A172 (cell line): ENCODE results near the gene JAM2. TPM values are rescaled to one million over a fixed set of nuclear protein-coding genes. Genes with fewer than 3 reads are reported as not detected.
"Not testable (repeated sequence)": the region's sequence is repeated elsewhere in the genome, so short reads cannot be mapped to it uniquely, and the experiment has no call there.

Experiments
- DNase-seq: peaks from one replicate; pipeline ENCODE4 v3.0.0-alpha.2; 2015; ENCODE audit warnings: low spot score
- total RNA-seq: library from RNA; depleted of rRNA; stranded (reverse); fragments of >200 nt; shearing (Covaris generic); gene quantifications from 2 replicates; pipeline ENCODE4 v1.2.3, GENCODE V29; 2014

JAM2 gene
- total RNA-seq, 1 experiment from 2014 or later: 3.7 TPM

GRCh38 chr21:25646474-25646873 lies 7.4 kb downstream of the JAM2 start:
- no peak for DNase-seq

GRCh38 chr21:25647647-25648046 lies 8.6 kb downstream of the JAM2 start:
- DNase-seq: no peak

GRCh38 chr21:25649146-25649545 lies 10.1 kb downstream of the JAM2 start:
- DNase-seq: no peak

GRCh38 chr21:25656412-25656811 lies 17.4 kb downstream of the JAM2 start:
- DNase-seq: no peak

DNA sequence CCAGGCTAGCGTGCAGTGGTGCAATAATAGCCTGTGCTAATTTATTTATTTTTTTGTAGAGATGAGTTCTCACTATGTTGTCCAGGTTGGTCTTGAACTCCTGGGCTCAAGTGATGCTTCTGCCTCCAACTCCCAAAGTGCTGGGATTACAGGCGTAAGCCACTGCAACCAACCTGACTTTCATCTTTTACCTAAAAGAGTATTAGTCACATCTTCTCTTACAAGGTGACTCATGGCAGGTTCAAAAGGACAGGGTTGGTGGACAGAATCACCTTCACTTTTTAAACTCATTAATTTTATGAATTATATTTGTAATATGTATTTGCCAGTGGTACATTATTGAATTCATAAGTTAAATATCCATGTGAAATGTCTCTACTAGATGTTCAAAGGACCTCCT lies 18.1 kb downstream of the JAM2 start:
- no peak for DNase-seq

DNA sequence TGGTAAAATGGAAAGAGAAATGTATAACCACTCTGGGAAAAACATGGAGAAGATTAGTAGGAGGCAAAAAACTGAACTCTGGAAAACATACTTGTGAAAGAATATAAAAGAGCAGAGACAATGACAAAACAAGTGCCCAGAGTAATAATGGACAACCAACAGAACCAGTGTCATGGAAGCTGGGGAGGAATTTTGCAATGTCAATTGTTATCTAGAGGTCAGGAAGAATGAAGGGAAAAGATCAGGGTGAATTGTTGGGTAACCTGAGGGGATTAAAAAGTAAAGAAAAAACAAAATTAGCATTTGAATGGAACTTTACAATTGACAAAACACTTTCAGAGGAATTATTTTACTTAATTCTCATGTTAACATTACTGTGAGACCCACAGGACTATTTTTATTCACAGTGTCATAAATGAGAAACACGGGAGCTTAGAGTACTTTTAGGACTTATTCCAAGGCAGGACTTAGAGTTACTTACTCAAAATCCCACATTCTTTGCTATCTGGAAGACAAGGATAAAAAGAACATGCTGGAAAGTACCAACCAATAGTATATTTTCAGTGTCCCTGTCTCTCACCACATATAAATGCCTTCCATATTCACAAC lies 19.5 kb downstream of the JAM2 start:
- DNase-seq: no peak

GRCh38 chr21:25660233-25660632 lies 21.2 kb downstream of the JAM2 start:
- DNase-seq: no peak

DNA sequence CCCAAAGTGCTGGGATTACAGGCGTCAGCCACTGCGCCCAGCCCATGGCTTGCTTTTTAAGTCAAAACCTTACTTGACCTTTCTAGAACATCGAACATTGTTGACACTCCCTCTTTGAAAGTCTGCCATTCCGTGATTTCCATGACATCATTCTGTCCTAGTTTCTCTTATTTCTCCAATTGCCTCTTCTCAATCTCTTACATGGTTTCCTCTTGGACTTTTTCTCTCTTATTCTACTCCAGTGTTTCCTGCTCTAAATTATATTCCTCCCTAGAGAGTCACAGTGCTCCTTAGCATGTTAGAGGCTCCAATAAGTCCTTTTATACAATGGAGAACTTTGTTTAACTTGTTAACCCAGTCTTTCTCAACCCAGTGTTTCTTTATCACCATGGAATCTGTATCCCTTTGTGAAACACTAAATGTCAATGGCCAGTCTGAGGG lies 25.5 kb downstream of the JAM2 start:
- DNase-seq: no peak

DNA sequence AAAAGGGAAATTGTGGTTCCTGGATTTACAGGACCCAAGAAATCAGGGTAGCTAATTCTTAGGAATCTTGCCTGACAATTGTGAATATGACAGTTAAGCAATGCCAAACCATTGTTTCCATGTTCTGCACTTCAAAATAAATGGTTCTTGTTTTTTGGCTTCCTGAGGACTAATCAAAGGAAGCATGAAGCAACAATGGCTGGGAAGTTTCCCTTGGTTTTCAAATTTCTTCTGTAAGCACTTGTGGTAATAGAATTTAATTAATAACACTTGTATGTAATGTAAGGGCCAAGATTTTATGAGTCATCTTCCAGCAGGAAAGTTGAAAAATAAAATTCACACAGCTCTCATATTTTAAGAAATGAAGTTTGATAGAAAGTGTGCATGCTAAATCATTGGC lies 31.7 kb downstream of the JAM2 start:
- no peak for DNase-seq

- no peak for DNase-seq
Measured at GRCh38 chr21:25676451-25676850, 37.4 kb downstream of the JAM2 start.

DNA sequence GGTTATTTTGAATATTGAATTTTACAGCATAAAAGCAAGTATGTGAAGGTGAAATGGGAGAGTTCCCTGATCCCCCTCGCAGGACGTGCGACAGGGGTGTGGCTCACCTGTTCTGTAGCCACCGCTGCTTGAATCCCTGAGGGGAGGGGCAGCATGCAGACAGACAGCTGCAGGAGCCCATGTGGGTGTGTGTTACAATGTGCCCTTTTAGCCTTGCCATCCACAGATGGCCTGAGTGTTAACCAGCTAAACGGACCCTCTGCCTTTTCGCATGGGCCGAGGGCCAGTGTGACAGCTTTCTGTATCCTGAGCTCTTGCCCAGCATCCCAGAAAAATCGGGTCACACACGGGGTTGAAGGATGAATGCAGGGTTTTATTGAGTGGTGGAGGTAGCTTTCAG lies 43.3 kb downstream of the JAM2 start:
- DNase-seq: no peak

GRCh38 chr21:25687787-25688186 lies 48.7 kb downstream of the JAM2 start:
- DNase-seq: no peak

DNA sequence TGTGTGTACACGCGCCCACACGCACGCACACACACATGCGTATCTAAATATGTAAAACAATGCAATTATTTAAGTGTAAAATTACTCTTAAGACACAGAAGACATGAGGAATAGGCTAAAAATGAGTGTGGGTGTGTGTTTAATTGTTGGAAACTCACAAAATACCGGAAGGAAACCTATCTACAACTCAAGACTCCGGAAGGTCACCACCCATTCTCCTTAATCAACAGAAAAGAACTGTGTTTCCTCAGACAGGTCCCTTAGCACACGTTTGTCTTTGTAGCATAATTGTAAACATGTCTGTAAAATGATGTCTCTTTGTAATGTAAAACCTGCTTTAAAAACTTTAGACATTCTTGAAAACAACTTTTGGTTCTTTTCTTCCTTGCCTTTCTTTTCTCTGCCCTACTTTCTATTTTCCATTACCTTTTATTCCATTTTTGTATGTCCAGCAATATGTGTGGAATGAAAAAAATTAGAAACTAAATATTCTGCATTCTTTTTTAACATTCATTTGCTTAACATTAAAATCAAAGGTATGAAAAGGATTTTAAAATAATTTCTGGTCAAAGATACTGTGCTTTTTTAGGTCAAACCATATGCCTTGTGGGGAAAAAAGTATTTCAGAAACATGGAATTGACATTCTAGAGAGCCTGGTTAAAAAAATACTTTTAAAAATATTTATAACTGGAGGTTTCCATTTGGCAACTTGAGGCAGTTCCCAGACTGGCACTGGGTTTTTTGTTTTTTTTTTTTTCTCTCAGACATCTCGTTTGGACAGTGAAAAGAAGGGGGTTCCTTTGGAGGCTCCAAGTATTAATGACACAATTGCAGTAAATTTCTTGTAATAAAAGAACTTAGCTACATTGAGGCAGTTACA lies 49.5 kb downstream of the JAM2 start:
- no peak for DNase-seq

- no peak for DNase-seq
Measured at GRCh38 chr21:25689226-25689625, 50.2 kb downstream of the JAM2 start.

DNA sequence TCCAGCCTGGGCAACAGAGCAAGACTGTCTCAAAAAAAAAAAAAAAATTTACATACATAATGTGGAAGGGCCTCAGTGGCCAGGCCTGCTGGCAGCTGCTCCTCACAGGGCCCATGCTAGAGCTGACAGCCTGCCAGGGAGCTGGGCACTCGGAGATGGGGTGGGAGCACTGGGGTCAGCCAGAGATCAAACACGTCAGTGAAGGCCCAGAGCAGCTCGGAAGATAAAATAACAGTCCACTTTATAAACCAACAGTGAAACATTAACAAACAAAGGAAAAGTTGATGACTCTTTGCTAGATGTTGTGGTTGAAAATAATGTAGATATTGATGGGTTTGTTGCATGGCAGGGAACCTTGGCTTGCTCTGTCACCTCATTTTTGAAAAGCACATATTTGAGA lies 52.9 kb downstream of the JAM2 start:
- DNase-seq: no peak

- DNase-seq: not testable (repeated sequence)
Measured at GRCh38 chr21:25695461-25695860, 56.4 kb downstream of the JAM2 start.

DNA sequence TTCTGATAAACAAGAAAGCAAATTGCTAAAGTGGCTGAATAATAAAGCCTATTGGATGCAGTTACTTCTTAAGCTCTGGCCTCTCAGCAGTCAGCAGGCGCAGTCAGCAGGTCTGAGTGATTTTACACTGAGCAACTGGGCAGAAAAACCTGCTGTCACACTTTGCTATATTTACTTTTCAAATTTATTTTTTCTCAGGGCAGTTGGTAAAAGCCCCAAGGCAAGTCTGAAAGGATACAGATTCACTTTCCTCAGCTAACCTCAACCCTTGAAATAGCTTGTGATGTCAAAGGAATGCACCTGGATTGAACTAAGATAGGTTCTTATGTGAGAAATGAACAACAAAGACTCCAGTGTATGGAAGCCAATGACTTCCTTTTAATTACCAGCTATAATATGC lies 61.7 kb downstream of the JAM2 start:
- no peak for DNase-seq

DNA sequence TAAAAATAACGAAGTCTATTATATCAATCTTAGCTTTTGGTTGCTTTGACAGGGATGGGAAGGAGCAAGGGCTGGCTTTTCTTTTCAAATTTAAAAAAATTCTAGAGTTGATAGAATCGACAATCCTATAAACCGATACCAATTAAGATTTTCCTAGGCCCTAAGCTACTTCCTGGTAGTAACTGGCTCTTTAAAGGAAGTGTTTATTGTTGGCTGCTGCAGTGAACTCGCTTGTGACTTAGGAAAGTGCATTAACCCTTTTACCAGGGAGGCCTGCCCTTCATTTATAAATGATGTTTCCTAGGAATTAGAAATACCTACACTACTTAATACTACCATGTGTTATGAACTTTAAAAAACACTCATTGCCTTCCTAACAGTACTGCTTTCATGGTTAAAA lies 62.5 kb downstream of the JAM2 start:
- no peak for DNase-seq

DNA sequence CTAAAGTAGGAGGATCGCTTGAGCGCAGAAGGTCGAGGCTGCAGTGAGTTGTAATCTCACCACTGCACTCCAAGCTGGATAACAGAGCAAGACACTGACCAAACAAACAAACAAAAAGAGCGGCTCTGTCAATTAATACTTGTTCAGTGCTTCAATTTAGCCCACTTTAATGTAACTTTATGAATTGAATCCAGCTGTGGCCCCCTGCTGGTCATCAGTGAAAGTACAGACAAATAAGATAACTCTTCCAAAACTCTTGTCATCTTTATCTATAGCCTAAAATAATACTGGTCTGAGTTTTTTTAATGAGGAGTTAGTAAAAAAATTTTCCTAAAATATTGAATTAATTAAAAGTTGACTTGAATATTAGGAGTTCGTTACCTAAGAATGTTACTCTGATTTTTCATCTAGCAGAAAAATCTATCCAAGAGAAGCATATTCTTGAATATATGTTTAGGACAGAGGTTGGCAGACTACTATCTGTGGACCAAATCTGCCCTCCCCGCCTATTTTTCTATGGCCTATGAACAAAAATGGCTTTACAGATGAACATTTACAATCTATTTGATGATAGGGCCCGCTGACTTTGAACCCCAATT lies 69.5 kb downstream of the JAM2 start:
- DNase-seq: peak; percentile 58

DNA sequence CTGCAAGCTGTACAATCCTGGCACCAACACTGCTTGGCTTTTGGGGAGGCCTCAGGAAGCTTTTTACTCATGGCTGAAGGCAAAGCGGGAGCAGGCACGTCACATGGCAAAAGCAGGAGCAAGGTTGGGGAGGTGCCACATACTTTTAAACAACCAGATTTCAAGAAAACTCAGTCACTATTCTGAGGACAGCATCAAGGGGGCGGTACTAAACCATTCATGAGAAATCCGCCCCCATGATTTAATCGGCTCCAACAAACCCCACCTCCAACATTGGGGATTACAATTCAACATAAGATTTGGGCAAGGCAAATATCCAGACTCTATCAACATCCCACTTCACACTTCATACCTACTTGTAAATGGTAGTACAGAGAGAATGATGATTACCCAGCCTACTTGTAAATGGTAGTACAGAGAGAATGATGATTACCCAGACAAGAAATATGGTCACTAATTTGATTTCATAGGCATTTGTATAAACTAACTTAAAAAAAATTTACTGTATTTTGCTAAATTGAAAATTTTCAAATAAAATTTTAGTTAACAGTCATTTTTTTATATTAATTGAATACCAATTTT lies 70.7 kb downstream of the JAM2 start:
- no peak for DNase-seq

DNA sequence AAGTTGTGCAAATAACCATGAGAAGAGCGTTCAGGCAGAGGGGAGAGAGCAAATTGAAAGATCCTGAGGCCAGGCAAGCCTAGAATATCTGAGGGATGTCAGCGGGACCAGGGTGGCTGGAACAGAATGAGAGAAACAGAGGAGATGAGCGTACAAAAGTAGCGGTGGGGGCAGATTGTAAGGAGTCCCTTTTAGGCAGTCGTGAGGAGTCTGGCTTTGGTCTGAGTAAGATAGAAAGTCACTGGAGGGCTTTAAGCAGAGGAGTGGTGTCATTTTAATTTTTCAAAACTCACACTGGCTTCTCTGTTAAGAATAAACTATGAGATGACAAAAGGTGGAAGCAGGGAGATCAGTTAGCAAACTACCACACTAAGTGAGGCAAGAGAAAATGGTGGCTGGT lies 71.5 kb downstream of the JAM2 start:
- no peak for DNase-seq

DNA sequence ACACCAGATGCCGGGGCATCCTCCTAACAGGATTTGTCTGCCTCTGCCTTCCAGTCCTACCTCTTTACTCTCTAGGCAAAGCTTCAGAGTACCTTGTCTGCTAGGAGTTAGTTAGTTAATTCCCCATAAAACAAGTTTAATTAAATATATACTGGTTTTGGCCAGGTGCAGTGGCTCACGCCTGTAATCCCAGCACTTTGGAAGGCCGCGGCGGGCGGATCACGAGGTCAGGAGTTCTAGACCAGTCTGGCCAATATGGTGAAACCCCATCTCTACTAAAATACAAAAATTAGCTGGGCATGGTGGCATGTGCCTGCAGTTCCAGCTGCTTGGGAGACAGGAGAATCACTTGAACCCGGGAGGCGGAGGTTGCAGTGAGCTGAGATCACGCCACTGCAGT lies 75.0 kb downstream of the JAM2 start:
- not testable (repeated sequence) for DNase-seq
